Measurements from ENCODE around the gene MGAT3. TPM values are rescaled to one million over a fixed set of nuclear protein-coding genes. Genes with fewer than 3 reads are reported as not detected.

Gene MGAT3
- total and polyA plus RNA-seq, 12 donors = 0.42 to 6.9 (median 1.7) TPM

DNA sequence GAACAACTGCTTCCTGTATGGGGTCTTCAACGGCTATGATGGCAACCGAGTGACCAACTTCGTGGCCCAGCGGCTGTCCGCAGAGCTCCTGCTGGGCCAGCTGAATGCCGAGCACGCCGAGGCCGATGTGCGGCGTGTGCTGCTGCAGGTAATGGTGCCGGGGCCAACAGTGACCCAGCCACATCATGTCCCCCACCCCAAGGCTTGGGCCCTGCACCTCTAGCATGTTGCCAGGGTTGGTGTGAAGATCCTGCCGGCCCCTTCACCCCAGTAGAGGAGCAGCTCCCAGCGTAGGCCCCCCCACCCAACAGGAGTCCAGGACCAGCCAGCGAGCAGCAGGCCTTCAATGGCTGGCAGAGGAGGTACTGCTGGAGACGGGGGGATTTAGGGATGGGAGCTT, 41.3 kb upstream of the MGAT3 start:
- intact Hi-C loops (cut with DNase I) = no loop called here
- Histone ChIP-seq H3K27ac (no peak overlapping the region), H3K36me3 (replicated peaks in 1 of 2) (peaks cover 0 to 54% of the 10 kb centered on the region in 2 donors)

DNA sequence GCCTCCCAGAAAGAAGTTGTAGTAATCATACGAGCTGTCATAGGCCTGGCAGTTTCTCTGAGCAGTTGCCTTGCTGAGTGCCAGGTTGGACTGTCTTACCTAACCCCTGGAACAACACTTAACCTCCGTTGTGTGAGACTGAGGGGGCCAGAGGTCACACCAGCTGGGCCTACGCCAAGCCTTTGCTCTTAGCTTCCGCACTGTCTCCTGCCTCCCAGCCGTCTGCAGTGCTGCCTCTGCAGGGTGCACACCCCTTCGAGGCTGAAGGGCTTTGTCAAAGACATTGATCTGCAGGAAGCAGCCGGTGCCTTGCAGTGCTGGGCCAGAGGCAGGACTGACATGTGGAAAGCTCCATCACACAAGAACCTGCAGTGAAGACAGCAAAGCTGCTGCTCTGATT, 40.5 kb upstream of the MGAT3 start:
- H3K27me3 ChIP-seq = no peaks in the 10 kb centered on the region
- H3K4me1 ChIP-seq (replicated peaks in 1 of 2) = peaks cover 0 to 12% of the 10 kb centered on the region in 2 donors
- no peak overlapping the region for H3K4me3 ChIP-seq
- H3K9me3 ChIP-seq (replicated peaks in 1 of 3) = no peaks in the 10 kb centered on the region
- TF ChIP-seq, protein P1, sequence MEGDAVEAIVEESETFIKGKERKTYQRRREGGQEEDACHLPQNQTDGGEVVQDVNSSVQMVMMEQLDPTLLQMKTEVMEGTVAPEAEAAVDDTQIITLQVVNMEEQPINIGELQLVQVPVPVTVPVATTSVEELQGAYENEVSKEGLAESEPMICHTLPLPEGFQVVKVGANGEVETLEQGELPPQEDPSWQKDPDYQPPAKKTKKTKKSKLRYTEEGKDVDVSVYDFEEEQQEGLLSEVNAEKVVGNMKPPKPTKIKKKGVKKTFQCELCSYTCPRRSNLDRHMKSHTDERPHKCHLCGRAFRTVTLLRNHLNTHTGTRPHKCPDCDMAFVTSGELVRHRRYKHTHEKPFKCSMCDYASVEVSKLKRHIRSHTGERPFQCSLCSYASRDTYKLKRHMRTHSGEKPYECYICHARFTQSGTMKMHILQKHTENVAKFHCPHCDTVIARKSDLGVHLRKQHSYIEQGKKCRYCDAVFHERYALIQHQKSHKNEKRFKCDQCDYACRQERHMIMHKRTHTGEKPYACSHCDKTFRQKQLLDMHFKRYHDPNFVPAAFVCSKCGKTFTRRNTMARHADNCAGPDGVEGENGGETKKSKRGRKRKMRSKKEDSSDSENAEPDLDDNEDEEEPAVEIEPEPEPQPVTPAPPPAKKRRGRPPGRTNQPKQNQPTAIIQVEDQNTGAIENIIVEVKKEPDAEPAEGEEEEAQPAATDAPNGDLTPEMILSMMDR (IDR thresholded peaks at IDR 0.05) = no peak
- no peak for TF ChIP-seq POLR2A (IDR thresholded peaks at IDR 0.05)
- no peak for DNase-seq
- intact Hi-C loops (cut with DNase I) = no loop called here
- H3K36me3 ChIP-seq (replicated peaks in 1 of 2) = peaks cover 0 to 58% of the 10 kb centered on the region in 2 donors
- WGBS, 4 donors = 60 to 83% (median 72%) methylated on average over 1 to 7 of the region's 7 CpGs
- H3K27ac ChIP-seq = no peak overlapping the region

More for the DNA sequence above, 41.3 kb upstream of the MGAT3 start:
- DNase-seq = no peak
- no peak for TF ChIP-seq POLR2A (IDR thresholded peaks at IDR 0.05)
- TF ChIP-seq, protein P1 (IDR thresholded peaks at IDR 0.05) = no peak
- H3K27me3 ChIP-seq = no peaks in the 10 kb centered on the region
- WGBS, 4 donors = 95 to 100% (median 96%) methylated on average over 5 to 16 of the region's 16 CpGs
- no peak overlapping the region for H3K4me3 ChIP-seq
- no peaks in the 10 kb centered on the region for H3K9me3 ChIP-seq (replicated peaks in 1 of 3)
- peaks cover 0 to 14% of the 10 kb centered on the region in 2 donors for H3K4me1 ChIP-seq (replicated peaks in 1 of 2)

DNA sequence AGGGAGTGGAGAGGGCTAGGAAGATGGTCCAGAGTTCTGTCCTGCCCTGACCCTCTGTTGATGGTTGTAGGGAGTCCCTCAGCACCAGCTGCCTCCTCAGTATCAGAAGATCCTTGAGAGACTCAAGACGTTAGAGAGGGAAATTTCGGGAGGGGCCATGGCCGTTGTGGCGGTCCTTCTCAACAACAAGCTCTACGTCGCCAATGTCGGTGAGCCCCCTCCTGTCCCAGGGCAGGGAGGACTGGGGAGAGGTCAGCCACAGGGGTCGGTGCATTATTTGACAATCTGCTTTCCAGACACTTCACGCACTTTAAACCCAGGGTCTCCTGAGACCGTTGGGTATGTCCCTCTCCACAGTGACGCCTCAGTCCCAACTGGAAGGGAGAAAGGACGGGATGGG, 39.2 kb upstream of the MGAT3 start:
- H3K4me1 ChIP-seq (replicated peaks in 1 of 2) = peaks cover 0 to 12% of the 10 kb centered on the region in 2 donors
- peaks cover 0 to 71% of the 10 kb centered on the region in 2 donors for H3K36me3 ChIP-seq (replicated peaks in 1 of 2)
- H3K27me3 ChIP-seq = no peaks in the 10 kb centered on the region
- no peak for DNase-seq
- no peaks in the 10 kb centered on the region for H3K9me3 ChIP-seq (replicated peaks in 1 of 3)
- no peak overlapping the region for H3K27ac ChIP-seq
- 90 to 94% (median 93%) methylated on average over 9 to 12 of the region's 12 CpGs for WGBS, 4 donors
- TF ChIP-seq, protein P1 (IDR thresholded peaks at IDR 0.05) = no peak
- no peak for TF ChIP-seq POLR2A (IDR thresholded peaks at IDR 0.05)
- no peak overlapping the region for H3K4me3 ChIP-seq
- intact Hi-C loops (cut with DNase I) = no loop called here

DNA sequence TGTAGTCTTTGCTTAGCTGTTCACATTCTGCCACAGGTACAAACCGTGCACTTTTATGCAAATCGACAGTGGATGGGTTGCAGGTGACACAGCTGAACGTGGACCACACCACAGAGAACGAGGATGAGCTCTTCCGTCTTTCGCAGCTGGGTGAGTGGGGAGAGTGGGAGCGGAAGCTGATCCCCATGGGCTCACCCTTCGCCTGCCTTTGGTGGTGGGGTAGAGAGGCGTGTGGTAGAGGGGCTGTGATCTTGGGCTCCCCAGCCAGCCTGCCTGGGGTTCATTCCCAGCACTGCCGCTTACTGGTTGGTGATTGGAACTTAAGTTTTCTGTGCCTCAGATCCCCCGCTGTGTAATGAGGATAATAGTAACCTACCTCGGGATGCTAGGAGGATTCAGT, 38.1 kb upstream of the MGAT3 start:
- peaks cover 0 to 76% of the 10 kb centered on the region in 2 donors for H3K36me3 ChIP-seq (replicated peaks in 1 of 2)
- no peaks in the 10 kb centered on the region for H3K27me3 ChIP-seq

More for the DNA sequence above, 38.1 kb upstream of the MGAT3 start:
- intact Hi-C loops (cut with DNase I) = no loop called here
- Histone ChIP-seq H3K4me1 (replicated peaks in 1 of 2) (peaks cover 0 to 12% of the 10 kb centered on the region in 2 donors), H3K27ac (no peak overlapping the region), H3K9me3 (replicated peaks in 1 of 3) (no peaks in the 10 kb centered on the region), H3K4me3 (no peak overlapping the region)
- DNase-seq = no peak
- no peak for TF ChIP-seq POLR2A (IDR thresholded peaks at IDR 0.05)
- TF ChIP-seq, protein P1 (IDR thresholded peaks at IDR 0.05) = no peak
- WGBS, 4 donors = 91 to 95% (median 93%) methylated on average over 12 of the region's 12 CpGs

Data from adrenal gland (tissue), 12 donors.